Measurements from ENCODE around the gene PPP1R27.
A peak's percentile ranks its signal among the peaks of the same experiment; 100 is the strongest.
"Not testable (repeated sequence)": the region's sequence is repeated elsewhere in the genome, so short reads cannot be mapped to it uniquely, and the experiment has no call there.

Gene PPP1R27

DNA sequence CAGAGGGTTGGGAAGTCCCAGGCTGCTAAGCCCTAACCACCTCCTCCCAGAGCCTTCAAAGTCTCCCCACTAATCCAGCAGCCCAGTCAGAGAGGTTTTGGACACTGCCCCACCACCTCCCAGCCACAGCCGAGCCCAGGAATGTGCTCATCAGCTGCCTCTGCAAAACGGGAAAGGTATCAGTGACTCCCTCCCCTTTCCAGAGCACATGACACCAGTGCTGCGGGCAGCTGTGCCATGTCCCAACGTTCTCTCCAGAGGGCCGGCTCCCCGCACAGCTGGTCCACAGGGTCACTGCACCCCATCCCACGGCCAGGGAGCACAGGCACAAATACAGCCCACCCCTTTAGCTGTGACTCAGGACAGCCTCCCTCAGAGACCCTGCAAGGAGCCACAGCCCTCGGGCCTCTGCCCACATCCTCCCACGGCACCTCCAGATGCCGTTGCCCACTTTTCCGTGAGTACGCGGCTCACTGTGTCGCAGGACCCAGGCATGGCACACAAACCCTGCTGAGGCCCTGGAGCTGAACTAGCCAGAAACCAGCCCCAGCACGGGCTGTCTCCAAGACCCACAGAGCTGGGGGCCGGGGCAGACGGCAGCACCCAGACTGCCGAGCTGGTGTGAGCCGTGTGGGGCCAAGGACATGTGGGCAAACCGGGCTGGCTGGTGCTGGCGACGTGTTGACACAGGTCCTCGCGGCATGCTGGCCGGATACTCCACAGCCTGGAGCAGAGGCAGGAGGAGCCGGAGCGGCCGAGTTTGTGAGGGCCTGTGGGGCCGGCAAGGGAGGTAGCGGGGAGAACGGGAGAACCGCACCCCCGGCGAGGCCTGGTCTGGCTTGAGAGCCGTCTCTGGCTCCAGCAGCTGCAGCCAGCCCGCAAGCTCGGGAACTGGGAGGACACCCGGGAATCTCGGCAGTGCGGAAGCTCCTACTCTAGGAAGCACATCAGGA is 6.3 kb upstream of the PPP1R27 start:
- no peak for DNase-seq

DNA sequence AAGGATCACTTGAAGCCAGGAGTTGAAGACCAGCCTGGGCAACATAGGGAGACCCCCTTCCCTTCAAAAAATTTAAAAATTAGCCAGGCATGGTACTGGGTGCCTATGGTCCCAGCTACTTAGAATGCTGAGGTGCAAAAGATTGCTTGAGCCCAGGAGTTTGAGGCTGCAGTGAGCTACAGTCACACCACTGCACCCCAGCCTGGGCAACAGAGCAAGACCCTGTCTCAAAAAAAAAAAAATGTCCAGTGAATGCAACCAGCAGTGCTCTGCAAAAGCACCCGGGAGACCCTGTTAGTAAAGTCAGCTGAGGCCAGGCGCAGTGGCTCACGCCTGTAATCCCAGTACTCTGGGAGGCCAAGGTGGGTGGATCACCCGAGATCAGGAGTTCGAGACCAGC is 5.2 kb upstream of the PPP1R27 start:
- not testable (repeated sequence) for DNase-seq

DNA sequence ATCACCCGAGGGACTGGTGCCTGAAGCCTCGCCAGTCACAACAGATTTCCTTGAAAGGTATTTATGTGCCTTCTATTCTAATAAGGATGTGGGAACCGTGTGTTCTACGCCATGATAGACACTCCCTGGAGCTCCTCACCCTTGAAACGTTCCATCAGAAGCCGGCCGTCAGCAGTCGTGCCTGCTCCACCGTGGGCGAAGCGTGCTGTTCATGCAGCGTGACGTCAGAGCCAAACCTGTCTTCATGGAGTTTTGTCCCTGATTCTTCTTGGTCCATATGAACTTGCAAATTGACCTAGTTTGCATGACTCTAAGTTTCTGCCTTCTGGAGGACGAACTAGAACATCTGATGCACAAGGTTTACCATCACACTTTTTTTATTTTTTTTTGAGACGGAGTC is 4.5 kb upstream of the PPP1R27 start:
- no peak for DNase-seq

DNA sequence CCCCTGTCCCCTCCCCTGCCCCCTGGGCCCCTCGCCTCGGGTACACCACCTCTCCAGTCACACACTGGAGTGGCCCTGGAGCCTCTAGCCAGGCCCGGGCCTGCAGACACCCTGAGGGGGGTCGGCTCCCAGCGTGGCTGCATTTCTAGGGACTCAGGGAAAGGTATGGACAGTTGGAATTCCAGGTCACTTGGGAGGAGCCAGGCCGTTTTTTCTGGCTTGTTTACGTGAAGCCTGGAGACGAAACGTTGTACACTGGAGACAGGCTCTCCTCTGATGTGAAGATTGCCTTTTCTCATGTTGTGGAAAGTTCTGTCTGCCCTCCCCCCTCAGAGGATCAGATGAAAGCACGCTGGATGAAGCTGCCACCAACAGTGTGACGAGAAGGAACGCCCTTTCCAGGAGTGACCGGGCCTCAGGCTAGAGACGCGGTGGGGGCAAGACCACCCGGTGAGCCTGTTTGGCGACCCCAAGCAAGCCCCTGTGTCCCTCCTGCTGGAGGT is 4.0 kb upstream of the PPP1R27 start:
- DNase-seq, result no peak

DNA sequence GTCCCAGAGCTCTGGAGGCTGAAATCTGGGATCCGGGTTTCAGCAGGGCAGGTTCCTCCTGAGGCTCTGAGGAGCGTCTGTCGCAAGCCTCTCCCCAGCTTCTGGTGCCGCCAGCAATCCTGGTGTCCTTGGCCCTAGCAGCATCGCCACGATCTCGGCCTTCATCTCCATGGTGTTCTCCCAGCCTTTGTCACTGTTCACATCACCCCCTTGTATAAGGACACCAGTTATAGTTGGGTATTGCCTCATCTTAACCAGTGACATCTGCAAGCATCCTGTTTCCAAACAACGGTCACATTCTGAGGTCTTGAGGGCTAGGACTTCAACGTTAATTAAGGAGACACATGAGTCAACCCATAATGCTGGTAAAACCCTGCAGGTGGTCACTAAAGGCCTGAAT is 2.8 kb upstream of the PPP1R27 start:
- peak; percentile 13 for DNase-seq

DNA sequence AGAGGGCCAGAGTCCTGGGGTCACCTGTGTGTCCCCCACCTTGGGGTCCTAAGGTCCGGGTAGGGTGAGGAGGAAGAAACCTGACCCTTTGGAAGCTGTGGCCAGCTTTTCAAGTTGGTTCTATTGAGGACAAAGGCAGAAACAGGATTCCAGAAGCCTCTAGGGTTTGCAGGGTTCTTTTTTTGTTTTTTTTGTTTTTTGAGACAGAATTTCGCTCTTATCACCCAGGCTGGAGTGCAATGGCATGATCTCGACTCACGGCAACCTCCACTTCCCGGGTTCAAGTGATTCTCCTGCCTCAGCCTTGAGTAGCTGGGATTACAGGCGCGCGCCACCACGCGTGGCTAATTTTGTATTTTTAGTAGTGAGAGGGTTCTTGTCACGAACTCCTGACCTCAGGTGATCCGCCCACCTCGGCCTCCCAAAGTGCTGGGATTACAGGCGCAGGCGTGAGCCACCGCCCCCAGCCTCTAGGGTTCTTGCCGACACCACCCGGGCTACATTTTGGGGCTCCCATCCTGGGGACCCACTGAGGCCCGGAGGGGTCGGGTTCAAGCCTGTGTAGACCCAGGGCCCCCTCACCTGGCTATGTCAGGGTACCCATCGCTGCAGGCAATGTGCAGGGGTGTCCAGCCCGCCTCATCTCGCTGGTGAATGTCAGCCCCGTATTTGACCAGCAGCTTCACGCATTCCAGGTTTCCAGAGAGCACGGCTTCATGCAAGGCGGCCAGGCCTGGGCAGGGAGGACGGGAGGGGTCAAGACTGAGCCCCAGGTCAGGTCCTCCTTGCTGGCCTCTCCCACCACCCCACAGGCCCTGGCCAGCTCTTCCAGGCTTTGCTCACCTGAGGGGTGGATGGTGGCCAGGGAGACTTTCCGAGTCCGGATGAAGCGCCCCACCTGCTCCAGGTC is 674 bp downstream of the PPP1R27 start:
- DNase-seq, result no peak

DNA sequence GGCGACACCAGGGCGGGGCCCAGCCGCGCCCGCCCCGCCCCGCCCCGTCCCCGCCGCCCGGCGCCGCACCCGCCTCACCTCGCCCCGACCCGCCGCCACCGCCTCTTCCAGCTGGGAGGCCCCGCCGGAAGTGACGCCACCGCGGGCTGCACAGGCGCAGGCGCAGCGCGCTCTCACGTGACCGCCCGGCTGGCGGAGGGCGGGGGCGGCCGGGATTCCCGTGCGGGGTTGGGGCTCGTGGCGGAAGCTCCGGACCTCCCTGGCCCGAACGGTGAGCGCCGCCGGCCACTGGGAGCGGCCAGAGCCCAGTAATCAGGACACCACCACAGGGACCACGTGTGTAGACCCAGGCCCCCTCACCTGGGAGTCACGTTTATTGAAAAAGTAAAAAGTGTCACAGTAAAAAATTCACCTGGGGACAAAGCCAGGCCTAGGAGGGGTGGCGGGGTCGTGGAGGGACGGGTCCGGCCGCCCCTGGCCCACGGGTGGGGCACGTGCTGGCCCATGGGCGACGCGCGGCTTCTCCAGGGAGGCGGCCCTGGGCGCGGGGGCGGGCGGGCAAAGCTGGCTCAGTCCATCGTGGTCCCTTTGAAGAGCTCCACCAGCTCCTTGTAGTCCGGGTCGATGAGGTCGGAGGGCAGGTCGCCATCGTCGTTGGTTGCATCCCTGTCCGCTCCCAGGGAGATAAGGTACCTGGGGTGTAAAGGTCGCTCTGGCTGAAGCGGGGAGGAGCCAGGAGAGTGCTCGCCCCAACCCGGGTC is 1.5 kb downstream of the PPP1R27 start, which contains the start of gene MCRIP1:
TSS of gene MCRIP1 (minus strand) at position 132 of the 761 bp plus-strand sequence. CDS start 8,785 bp downstream, outside the sequence.
- peak; percentile 92 for DNase-seq

DNA sequence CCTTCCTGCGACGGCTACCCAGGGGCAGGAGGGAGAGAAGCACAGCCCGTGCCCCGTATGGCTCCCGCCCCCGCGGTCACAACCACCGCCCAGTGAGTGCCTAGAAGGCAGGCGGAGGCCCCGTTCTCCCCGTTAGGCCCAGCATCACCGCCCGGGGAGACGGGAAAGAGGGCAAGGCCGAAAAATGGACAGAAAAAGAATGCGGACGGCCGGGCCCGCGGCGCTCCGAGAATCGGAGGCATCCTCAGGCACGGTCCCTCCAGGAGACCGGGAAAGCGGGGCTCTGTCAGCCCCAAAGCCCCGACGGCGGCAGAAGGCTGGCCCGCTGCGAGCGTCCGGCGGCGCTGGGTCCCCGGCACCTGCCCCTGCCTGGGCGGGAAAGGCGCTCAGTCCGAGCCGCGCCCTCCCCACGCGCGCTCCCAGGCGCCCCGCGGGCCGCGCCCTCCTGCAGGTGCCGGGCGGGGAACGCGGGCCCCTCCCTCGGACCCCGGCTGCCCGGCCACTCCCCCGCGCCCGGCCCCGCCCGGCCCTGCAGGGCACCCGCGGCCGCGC is 2.2 kb downstream of the PPP1R27 start:
- peak; percentile 24 for DNase-seq

DNA sequence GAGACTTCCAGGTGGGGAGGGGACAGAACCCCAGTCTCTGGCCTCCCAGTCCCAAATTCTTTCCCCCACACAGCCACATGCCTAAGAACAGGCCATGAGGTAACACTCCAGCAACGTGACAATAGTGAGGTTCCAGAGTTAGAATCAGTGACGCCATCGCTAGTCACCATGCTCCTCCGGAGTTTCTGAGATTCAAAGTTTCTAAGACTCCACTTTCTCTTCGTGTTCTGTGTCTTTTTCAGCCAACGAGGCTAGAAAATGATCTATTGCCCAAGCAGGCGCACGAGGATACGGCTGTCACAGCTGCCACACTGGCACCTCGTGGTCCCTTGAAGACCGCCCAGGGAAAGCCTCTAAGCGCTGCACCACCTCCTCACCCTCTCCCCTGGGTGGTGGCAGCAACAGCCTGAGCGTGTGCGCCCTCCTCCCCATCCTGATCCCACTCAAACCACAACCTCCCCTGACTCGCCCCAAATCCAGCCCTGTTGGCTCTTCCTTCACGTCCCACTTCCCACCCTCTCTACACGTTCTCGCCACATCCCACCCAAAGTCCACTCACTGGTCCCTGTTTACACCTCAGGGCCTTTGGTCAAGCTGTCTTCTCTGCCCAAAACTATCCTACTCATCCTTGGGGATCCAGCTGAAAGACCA is 2.8 kb downstream of the PPP1R27 start:
- peak; percentile 39 for DNase-seq

DNA sequence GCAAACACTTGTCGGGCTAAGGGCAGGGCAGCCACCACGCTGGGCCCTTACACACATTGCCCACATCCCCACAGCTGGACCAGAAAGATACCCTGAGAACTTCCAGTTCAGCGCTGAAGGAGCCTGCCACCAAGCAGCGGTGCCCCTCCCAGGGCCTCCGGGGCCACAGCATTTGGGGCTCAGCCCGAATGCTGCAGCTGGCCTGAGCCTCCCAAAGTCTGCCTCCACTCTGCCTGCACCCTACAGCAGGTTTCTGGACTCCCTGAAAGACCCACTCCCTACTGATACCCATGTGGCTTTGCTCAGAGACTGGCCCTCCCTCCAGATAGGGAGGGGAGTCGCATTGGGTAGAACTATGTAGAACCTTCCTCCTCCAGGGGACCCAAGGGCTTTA is 3.3 kb downstream of the PPP1R27 start:
- no peak for DNase-seq

DNA sequence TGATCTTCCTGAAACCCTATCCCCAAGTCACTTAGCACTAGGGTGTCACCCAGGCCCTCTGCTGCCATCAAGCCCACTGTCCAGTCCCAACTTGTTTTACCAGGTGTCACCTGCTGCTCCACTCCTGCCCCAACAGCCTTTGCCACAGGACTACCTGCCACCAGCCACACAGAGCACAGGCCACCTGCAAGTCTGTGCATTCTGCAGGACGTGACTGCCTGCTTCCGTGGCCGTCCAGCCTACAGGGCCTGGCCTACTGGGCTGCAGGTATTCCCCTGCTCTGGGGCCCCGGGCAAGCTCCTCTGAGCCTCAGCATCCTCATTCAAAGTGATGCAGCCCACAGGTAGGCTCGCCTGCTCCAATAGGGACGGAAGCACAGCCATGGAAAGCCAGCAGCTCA is 5.0 kb downstream of the PPP1R27 start:
- DNase-seq, result no peak

DNA sequence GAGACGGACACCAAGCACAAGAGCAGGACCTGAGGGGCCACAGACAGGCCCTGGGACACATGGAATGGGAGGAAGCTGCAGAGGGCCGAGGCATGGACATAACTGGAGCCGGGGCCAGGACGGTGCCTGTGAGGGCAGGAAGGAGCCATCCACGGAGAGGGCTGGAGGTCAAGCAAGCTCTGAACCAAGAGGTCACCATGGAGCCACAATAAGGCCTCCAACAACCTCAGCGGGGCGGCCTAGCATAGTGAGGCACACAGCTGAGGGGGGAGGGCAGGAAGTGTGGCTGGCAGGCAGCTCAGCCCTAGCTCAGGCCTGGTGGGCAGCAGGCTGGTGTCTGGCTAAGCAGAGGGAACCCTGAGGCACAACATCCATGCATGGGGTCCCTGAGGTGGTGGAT is 6.2 kb downstream of the PPP1R27 start:
- DNase-seq, result no peak

DNA sequence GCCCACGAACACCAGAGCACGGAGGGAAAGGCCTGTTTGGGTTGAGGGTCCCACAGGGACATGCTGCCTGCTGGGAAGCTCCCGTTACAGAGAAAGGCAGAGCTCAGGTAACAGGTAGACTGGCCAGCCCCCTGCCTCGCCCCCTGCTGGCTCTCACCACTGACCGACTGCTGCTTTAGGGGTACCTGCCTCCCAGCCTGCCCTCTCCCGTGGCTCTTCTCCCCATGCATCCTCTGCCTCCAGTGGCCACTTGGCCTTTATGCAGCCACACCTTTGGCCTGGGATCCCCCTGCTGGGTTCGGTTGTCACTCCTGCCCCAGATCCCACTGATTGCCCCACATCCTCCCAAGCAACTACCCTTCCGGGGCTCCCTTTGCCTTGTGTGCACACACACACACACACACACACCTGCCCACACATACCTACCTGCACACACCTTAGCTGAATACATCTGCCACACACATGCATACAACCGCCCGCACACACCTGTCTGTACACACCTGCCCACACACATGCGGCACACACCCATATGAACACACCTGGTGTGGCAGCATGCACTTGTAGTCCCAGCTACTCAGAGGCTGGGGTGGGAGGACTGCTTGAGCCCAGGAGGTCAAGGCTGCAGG is 8.9 kb downstream of the PPP1R27 start:
- no peak for DNase-seq

DNA sequence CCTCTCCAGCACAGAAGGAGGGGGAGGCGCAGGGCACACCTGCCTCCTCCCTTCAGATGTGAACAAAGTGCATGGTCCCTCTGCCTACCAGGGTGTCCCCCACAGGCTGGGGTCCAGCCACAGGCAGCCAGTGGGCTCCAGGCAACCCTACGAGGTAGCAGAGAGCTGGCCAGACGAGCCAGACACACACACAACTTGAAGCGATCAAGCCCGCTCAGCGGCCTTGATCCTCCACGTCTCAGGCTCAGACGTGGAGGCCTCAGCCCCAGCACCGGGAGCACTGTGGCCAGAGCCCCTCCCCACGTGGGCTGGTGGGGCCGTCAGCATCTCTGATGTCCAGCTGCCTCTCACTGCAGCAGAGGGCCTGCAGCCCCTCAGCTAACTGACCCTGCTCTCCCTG is 10.3 kb downstream of the PPP1R27 start:
- DNase-seq, result no peak

DNA sequence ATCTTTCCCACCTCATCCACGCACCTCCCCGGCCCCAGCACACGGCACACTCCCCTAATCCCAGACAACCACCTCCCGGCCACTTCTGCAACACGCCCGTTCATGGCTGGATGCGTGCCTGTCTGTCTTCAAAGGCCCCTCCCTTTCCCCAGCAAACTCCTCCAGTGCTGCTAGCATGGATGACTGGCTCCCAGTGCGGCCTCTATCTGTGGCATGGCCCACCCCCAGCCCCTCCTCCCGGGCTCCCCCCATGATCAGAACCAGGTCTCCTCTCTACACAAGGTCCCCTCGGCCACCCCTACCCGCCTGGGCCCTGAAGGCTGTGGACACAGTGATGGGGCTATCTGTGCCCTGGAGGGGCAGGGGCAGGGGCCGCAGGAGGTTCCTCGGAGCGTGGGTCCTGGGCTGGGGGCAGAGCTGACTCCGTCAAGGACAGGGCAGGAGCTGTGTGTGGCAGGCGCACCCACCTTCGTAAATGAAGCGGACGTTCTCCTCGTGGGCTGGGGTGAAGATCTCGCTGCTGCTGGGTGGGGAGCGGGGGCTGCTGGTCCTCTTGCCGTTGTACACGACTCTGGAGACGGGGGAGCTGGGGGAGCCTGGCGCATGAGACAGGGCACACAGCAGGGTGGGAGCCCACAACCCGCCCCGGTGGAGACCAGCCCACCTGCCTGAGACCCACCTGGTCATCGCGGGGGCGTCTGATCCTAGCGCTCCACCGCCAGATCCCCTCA is 10.9 kb downstream of the PPP1R27 start:
- no peak for DNase-seq

DNA sequence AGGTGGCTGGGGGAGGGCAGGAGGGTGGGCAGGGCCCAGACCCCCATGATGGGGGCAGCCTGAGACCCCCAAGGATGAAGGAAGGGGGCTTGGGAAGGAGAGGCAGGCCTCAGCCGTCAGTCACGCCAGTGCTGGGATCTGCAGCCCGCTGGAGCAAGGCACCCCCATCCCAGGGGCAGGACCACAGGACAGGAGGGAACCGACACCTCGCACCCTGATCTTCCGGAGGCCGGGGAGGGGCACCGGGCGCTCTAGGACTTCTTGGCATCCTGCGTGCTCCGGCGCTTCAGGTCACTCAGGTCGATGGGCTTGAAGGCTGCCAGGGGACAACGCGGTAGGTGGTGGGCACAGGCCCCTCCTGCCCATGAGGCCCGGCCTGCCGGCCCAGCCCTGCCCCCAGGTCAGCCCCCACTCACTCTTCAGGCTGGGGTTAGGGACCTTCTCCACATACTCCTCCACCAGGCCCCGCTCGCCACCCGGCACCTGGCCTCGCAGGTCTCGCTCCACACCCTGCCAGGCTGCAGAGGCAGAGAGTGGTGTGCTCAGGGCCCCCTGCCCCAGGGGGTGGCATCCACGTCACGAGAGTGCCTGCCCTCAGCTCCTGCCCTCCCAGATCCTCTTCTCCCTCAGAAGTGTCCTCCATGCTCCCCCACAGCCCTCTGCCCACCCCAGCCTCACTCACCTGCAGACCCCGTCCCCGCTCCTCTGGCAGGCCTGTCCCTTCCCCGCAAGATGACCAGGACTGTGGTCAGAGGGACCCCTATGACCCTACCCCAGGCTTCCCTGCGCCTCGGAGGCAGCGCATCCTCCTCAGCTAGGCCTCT is 11.6 kb downstream of the PPP1R27 start:
- DNase-seq, result no peak

DNA sequence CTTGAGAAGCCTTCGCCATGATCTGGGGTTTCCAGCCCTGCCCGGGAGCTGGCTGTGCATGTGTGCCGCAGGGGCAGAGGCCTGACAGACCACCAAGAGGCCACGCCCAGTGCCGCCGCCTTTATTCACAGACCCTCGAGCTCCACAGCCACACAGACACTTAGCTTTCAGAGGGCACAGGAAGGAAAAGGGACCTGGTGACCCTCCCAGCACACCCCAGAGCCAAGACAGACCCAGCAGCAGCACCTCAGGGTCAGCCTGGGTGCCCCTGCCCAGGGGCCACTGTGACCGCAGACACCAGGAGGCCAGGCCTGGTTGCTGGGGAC is 12.6 kb downstream of the PPP1R27 start:
- no peak for DNase-seq

DNA sequence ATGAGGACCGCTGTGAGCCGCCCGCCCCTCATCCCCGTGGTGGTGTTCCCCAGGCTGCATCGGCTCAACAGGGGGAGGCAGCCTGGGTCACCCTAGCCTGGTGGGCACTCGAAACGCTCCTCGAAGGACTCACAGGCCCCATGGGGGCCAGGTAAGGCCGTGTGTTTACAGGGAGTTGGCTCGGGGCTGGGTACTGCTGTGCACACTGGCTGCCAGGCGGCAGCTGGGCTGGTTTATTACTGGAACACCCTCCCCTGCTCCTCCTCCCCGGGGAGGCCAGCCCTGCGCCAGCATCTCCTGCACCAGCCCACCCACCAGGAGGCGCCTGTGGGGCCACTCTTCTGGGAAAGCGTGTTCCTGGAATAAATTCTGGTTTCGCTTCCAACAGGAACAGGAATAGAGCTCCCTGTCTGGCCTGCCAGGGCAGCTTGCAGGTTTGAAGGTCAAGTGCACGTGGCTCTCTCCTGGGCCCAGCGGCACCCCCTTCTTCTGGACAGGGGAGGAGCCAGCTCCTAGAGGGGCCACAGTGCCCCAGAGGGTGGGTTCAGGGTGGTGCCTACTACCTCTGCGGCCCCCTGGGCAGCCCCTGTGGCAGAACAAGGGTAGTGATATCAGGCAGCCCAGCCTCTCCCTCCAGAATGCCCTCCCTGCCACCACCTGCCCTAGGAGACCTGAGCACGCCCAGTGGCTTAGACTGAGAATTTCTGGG is 13.1 kb downstream of the PPP1R27 start:
- DNase-seq, result peak; percentile 41

DNA sequence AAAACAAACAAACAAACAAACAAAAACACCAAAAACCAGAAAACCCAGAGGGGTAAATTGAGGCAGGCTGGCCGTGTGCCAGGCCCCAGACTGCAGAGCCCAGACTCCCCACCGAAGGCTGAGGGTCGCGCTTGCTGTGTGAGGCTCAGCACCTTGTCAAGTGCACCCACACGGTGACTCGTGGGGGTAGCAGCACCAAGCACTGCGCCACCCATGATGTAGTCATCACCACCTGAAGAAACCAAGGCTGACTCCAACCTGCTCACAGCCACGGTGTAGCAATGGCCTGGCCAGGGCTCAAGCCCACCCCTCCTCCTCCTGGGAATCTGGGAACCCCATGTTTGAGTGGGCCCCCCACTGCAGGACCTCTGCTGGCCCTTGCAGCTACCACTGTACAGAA is 13.7 kb downstream of the PPP1R27 start:
- DNase-seq, result no peak

Data from HCEC 1CT (cell line).